ENCODE results near the gene TUBGCP2.
A peak's percentile ranks its signal among the peaks of the same experiment; 100 is the strongest.

Gene TUBGCP2

DNA sequence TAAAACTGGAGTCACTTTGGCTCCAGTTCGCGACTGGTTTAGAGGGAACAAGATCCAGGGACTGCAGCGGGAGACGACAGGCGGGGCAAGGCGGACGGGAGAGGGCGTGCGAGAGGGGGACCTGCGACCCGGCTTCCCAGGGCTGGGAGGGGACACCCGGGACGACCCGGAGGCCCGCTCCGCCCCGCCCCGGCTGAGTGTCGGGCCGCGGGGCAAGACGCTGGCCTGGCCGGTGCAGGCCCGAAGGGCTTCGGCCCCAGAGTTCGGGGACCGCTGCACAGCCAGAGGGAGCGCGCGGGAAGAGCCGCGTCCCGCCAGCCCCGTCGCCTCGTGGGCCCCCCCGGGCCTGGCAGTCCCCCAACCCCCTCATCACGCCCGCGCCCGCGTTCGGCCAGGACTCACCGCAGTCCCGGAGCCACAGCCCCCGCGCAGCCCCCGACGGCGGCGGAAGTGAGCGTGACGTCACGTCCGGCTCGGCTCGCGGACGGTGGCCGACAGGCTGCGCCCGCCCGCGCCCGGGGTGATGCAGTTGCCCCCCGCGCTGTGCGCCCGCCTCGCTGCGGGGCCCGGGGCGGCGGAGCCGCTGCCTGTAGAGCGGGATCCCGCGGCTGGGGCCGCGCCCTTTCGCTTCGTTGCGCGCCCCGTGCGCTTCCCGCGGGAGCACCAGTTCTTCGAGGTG, at the start of gene TUBGCP2, which contains the start of gene ZNF511:
TSS of gene TUBGCP2 (minus strand) at position 452 of the 679 bp plus-strand sequence. CDS start 5,931 bp downstream, outside the sequence.
TSS of gene ZNF511 (plus strand) at position 494 of the 679 bp plus-strand sequence. CDS start at position 524, 30 bp downstream.
- peak; percentile 94 for DNase-seq

GRCh38 chr10:133357285-133358161, 48.9 kb upstream of the TUBGCP2 start, which contains the start of gene FUOM:
Gene FUOM (minus strand): TSS chr10:133358019. CDS start chr10:133358007, 12 bp downstream.
- DNase-seq = peak; percentile 84

- DNase-seq = no peak
Measured at GRCh38 chr10:133356549-133357284, 48.0 kb upstream of the TUBGCP2 start.

DNA sequence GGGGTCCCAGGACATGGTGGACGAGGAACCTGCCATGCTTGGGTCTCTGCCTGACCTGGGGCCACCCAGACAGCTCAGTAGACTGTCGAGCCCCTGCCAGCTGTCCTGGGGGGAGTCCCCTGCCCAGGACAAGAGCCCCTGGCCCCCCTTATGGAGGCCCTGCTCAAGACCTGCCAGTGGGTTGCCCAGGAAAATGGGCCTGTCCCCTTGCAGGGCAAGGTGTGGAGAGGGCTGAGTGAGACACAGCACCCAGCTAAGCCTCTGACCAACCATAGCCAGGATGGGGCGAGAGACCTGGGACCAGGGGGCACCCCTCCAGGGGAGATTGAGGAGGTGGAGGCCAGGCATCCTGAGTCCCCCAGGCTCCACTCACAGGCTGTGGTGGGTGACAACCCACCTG, 47.3 kb upstream of the TUBGCP2 start:
- DNase-seq = no peak

DNA sequence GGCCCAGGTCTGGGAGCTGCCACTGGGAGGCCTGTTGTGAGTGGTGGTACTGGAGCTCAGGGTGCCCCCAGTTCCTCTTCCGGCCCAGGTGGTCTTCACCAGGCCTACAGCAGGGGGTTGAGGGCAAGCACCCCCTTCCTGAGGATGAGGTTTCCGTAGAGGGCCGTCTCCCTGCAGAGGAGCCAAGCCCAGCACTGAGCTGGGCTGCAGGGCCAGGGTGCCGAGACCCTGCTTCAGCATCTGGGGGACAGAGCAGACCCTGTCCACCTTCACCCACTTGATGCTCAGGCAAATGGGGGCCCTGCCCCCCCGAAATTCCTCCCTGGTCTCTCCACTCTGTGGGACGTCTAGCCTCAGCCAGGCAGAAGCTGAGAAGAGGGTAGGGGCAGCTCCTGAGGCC, 46.6 kb upstream of the TUBGCP2 start:
- DNase-seq = no peak

GRCh38 chr10:133354672-133355240, 46.1 kb upstream of the TUBGCP2 start:
- DNase-seq = no peak

DNA sequence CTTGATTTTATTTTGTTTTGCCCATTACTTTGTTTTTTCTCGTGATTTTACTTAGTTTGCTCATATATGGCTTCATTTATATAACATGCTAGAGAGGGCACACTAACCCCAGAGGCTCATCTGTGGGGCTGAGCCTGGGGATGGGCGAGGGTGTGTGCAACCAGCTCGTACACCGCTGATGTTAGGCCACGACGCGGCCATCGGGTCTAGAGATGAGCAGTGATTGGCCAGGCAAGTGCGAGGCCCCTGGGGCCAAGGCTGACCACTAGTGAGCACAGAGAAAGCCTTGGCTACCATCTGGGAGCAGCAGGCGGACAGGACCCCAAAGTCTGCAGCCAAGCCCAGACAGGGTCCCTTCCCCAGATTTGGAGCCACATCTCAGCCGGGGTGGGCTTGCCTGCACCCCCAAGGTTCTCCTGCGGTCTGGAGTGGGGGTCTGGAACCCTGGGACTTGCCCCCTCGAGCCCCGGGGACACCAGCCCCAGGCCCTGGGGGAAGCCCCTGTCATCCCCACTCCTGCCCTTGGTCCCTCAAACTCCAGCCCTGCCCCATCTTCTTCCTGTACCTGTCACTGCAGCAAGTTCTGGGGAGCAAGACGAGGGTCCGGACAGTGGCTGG, 45.4 kb upstream of the TUBGCP2 start:
- no peak for DNase-seq

- no peak for DNase-seq
Measured at GRCh38 chr10:133353202-133353959, 44.7 kb upstream of the TUBGCP2 start.

GRCh38 chr10:133351408-133352318, 43.0 kb upstream of the TUBGCP2 start:
- no peak for DNase-seq

DNA sequence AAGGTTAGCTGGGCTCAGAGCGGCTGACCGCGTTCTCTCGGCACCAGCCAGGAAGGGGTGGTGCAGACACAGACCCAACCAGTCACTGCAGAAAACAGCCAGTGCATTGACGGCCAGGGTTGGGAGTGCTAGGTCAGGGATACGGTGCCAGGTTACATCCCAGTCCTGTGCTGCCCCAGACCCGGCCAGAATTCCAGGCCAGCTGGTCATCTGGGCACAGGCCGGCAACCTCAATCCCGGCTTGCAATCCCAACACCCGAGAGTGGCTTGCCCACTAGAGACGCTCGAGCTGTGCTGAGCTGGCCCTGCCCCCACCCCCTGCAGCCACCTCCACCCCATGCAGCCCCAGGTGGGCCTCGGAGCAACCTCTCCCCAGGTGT, 42.3 kb upstream of the TUBGCP2 start:
- no peak for DNase-seq

- DNase-seq = no peak
Measured at GRCh38 chr10:133350283-133350949, 41.7 kb upstream of the TUBGCP2 start.

- DNase-seq = no peak
Measured at GRCh38 chr10:133349577-133350011, 40.9 kb upstream of the TUBGCP2 start.

DNA sequence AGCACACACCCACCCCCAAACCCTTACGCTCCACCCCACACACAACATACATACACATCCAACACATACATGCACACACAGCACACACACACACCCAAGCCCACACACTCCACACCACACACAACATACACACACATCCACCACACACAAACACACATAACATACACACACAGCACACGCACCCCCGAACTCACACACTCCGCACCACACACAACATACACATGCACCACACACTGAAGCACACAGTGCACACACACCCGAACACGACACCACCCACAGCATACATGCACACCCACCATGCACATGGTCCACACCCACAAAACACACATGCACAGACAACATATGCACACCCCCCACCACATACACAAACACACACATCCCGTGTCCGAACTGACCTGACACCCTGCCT, 40.5 kb upstream of the TUBGCP2 start:
- no peak for DNase-seq

DNA sequence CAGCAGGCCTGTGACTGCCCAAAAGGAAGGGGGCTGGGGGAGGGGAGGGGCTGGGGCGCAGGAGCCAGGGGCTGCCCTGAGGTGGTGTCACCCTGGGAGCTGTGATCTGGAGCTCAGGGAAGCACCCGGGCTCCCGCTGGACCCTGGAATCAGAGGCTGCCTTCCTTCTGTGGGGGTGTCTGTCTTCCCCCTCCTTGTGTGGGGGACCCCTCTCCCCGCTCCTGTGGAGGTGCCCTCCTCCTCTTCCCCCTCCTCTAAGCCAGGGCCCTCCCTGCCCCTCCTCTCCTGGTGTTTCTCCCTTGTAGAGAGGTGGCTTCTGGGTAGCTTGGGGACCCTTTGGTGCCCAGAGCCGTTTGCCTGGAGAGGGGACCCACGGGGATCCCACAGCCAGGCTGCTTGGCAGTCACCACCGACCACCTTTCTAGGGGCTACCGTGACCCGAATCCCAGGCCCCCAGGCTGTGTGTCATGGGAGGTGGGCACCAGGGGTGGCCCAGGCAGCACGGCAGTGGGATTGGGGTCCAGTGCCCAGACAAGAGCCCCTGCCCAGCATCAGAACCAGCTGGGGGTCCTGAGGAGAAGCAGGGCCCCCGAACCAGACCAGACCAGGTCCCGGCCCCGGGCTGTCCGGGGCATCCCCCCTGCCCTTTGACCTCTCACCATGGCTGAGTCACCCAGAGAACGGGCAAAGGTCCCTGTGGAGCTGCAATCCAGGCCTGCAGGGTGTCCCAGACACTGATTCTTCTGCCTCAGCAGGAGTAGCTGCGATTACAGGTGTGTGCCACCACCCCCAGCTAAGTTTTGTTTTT, 39.2 kb upstream of the TUBGCP2 start:
- DNase-seq = no peak

GRCh38 chr10:133346413-133346812, 37.7 kb upstream of the TUBGCP2 start:
- no peak for DNase-seq

DNA sequence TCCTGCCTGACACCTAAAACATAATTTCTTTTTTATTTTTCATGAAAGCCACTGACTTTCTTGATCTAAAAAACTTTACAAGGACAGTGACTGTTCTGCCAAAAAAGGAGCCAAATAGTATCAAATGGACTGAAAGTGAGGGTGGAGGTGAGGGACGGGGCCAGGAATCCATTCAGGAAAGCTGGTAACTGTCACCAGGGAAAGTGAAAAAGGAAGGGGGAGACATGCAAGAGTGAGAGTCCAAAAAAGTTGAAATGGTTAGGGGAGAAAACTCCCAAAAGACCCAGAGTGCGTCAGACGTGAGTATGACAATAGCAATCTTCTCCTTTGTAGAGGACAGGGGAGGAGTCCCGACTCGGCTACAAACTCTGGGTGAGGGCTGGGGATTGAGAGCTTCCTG, 35.6 kb upstream of the TUBGCP2 start:
- no peak for DNase-seq

- DNase-seq = no peak
Measured at GRCh38 chr10:133343558-133343957, 34.9 kb upstream of the TUBGCP2 start.

DNA sequence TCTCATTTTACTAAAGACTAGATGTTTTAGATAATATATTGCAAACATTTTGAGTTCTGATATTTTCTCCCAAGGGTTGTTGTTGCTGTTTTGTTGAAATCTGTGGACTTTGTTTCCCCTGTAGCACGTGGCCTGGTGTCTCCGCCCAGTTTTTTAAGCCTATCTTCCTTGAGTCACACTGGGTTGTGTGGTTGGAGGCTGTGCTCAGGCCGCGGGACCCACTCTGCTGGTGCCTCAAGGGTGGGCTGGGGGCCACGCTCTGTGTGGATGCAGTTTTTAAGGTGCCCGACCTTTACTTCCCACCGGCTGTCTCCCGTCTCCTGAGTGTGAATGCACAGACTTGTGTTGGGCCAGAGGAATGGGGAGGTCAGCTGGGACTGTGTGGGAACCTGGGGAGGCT, 34.3 kb upstream of the TUBGCP2 start:
- DNase-seq = no peak

DNA sequence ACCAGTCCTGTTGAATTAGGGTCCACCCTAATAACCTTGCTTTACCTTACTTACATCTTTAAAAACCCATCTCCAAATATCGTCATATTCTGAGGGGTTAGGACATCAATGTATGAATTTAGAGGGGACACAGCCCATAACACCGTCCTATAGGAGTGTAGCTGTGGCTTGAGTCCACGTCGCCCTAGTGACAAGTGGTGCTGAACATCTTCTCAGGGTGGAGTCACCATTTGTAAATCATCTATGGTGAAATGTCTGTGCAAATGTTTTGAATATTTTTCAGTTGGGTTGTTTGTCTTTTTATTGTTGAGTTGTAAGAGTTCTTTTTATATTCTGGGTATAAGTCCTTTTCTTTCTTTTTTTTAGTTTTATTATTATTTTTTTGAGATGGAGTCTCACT, 33.3 kb upstream of the TUBGCP2 start:
- DNase-seq = no peak
